ENCODE measurements around the gene GNAZ.

GRCh38 chr22:23154461-23154860 lies 84.1 kb downstream of the GNAZ start:
- TF ChIP-seq CTCF (IDR thresholded peaks at IDR 0.05; ENCODE audit: poor library complexity, severe bottlenecking), result no peak
- TF ChIP-seq TAF1 (IDR thresholded peaks at IDR 0.05; ENCODE audit: low read depth), result no peak
- no peak for TF ChIP-seq POLR2AphosphoS5 (IDR thresholded peaks at IDR 0.05)
- TF ChIP-seq REST (IDR thresholded peaks at IDR 0.05; ENCODE audit: borderline replicate concordance), result no peak
- no peak for TF ChIP-seq EP300 (conservative IDR thresholded peaks at IDR 0.05; ENCODE audit: poor library complexity, severe bottlenecking)
- TF ChIP-seq EZH2 (IDR thresholded peaks at IDR 0.05; ENCODE audit: borderline replicate concordance, insufficient read depth, low read length, poor library complexity, severe bottlenecking), result no peak
- no peak for TF ChIP-seq RAD21 (conservative IDR thresholded peaks at IDR 0.05)
- TF ChIP-seq MXI1 (conservative IDR thresholded peaks at IDR 0.05; ENCODE audit: poor library complexity, severe bottlenecking), result no peak
- no peak for TF ChIP-seq SMC3 (conservative IDR thresholded peaks at IDR 0.05; ENCODE audit: poor library complexity)
